HT1080 (cell line): ENCODE measurements around the gene WDR81. TPM values are rescaled to one million over a fixed set of nuclear protein-coding genes. Genes with fewer than 3 reads are reported as not detected.
A peak's percentile ranks its signal among the peaks of the same experiment; 100 is the strongest.
"Not testable (repeated sequence)": the region's sequence is repeated elsewhere in the genome, so short reads cannot be mapped to it uniquely, and the experiment has no call there.

Experiments used
- DNase-seq: peaks from one replicate; pipeline ENCODE4 v3.0.0-alpha.2; 2015; ENCODE audit warnings: low read depth
- total RNA-seq: library from RNA; depleted of rRNA; stranded (reverse); fragments of >200 nt; shearing (Covaris generic); gene quantifications from 2 replicates; pipeline ENCODE4 v1.2.3, GENCODE V29; 2014

WDR81 gene
- total RNA-seq, 1 experiment from 2014 or later: 8.3 TPM

GRCh38 chr17:1753767-1754429, 29.4 kb downstream of the WDR81 start:
- no peak for DNase-seq

- no peak for DNase-seq
These were observed 30.1 kb downstream of the WDR81 start for GRCh38 chr17:1754430-1755112.

- no peak for DNase-seq
These were observed 30.8 kb downstream of the WDR81 start for GRCh38 chr17:1755252-1755826.

GRCh38 chr17:1755827-1756262, 31.3 kb downstream of the WDR81 start:
- no peak for DNase-seq

- DNase-seq: no peak
These were observed 34.3 kb downstream of the WDR81 start for GRCh38 chr17:1758807-1759206.

GRCh38 chr17:1759529-1759928, 35.0 kb downstream of the WDR81 start:
- no peak for DNase-seq

GRCh38 chr17:1762233-1762900, 37.9 kb downstream of the WDR81 start:
- DNase-seq: no peak

GRCh38 chr17:1762901-1763898, 38.7 kb downstream of the WDR81 start:
- no peak for DNase-seq

GRCh38 chr17:1764284-1764683, 39.8 kb downstream of the WDR81 start:
- no peak for DNase-seq

GRCh38 chr17:1764705-1765104, 40.2 kb downstream of the WDR81 start:
- DNase-seq: not testable (repeated sequence)

GRCh38 chr17:1765576-1765975, 41.1 kb downstream of the WDR81 start:
- DNase-seq: no peak

GRCh38 chr17:1766382-1767135, 42.1 kb downstream of the WDR81 start:
- no peak for DNase-seq

- no peak for DNase-seq
These were observed 42.9 kb downstream of the WDR81 start for GRCh38 chr17:1767358-1767757.

- no peak for DNase-seq
These were observed 45.4 kb downstream of the WDR81 start for GRCh38 chr17:1769822-1770477.

GRCh38 chr17:1773000-1773695, 48.6 kb downstream of the WDR81 start:
- peak; percentile 39 for DNase-seq

GRCh38 chr17:1773696-1774181, 49.2 kb downstream of the WDR81 start:
- no peak for DNase-seq

- DNase-seq: no peak
These were observed 50.1 kb downstream of the WDR81 start for GRCh38 chr17:1774390-1775176.

GRCh38 chr17:1776328-1776727, 51.8 kb downstream of the WDR81 start:
- no peak for DNase-seq
